H1 (cell line): ENCODE results near the gene ASAP2. TPM values are rescaled to one million over a fixed set of nuclear protein-coding genes. Genes with fewer than 3 reads are reported as not detected.

Source experiments
- CTCF ChIA-PET: fragments of 300-600 bp; sonication (Branson Sonifier 250); formaldehyde crosslinking; loops from one replicate; lab custom pipeline; 2021; ENCODE audit not compliant: partially characterized antibody; lab: Charles Lee
- POLR2A ChIA-PET: fragments of 300-600 bp; sonication (Branson Sonifier 250); formaldehyde crosslinking; loops from one replicate; lab custom pipeline; 2021; ENCODE audit warnings: inconsistent platforms; ENCODE audit not compliant: partially characterized antibody; lab: Charles Lee
- DNase-seq, 2 experiments: peaks; one replicate each; pipeline versions ENCODE4 v3.0.0 to v3.0.0-alpha.2; 2010 to 2022; ENCODE audit warnings: low spot score in 2 of 2, low read depth in 1 of 2, mixed read lengths in 1 of 2
- FAIRE-seq: peaks from 2 replicates; lab custom pipeline; 2011; peaks lifted over from hg19 to GRCh38; lab: Jason Lieb, UNC
- H2AFZ ChIP-seq: 2 replicates; pipeline ENCODE4 v1.8.1; 2012; ENCODE audit warnings: low read length, inconsistent platforms
- H2AK5ac ChIP-seq: 2 replicates; pipeline ENCODE4 v1.6.1; 2013; ENCODE audit warnings: low read depth, low read length
- H2BK120ac ChIP-seq: replicated peaks from 2 replicates; pipeline ENCODE3; 2013; ENCODE audit warnings: low read depth, low read length, inconsistent platforms
- H2BK12ac ChIP-seq: 2 replicates; pipeline ENCODE4 v1.6.1; 2013; ENCODE audit warnings: low read depth, low read length
- H2BK15ac ChIP-seq: 2 replicates; pipeline ENCODE4 v1.6.1; 2013; ENCODE audit warnings: low read length
- H2BK20ac ChIP-seq: 2 replicates; pipeline ENCODE4 v1.6.1; 2013; ENCODE audit warnings: low read length
- H2BK5ac ChIP-seq: 2 replicates; pipeline ENCODE4 v1.6.1; 2013; ENCODE audit warnings: low read depth, low read length
- H3K14ac ChIP-seq: 2 replicates; pipeline ENCODE4 v1.6.1; 2013; ENCODE audit warnings: inconsistent platforms; ENCODE audit not compliant: insufficient read length
- H3K18ac ChIP-seq: 2 replicates; pipeline ENCODE4 v1.6.1; 2013; ENCODE audit warnings: low read length; ENCODE audit errors: extremely low read depth
- H3K23ac ChIP-seq: 2 replicates; pipeline ENCODE4 v1.6.1; 2013; ENCODE audit warnings: inconsistent platforms; ENCODE audit not compliant: insufficient read length
- H3K23me2 ChIP-seq: 2 replicates; pipeline ENCODE4 v1.6.1; 2013; ENCODE audit warnings: low read depth, low read length
- H3K27ac ChIP-seq: 2 replicates; pipeline ENCODE4 v1.6.1; 2011; ENCODE audit warnings: low read depth, low read length, inconsistent platforms
- H3K27me3 ChIP-seq, 4 experiments: replicated peaks in 1 of 4; 1 replicate in 1 of 4; 2 replicates in 3 of 4; pipeline versions ENCODE4 v1.6.1 to v1.8.1; 2011 to 2013; ENCODE audit warnings: low read length in 3 of 4, mild to moderate bottlenecking in 3 of 4, inconsistent platforms in 2 of 4, mixed read lengths in 2 of 4, moderate library complexity in 1 of 4; ENCODE audit not compliant: control insufficient read depth in 3 of 4, insufficient read depth in 3 of 4; ENCODE audit errors: extremely low read depth in 1 of 4
- H3K36me3 ChIP-seq, 4 experiments: 2 replicates each; pipeline versions ENCODE4 v1.6.1 to v1.8.1; 2011 to 2013; ENCODE audit warnings: mild to moderate bottlenecking in 4 of 4, low read length in 3 of 4, moderate library complexity in 2 of 4, control low read depth in 1 of 4, inconsistent platforms in 1 of 4; ENCODE audit not compliant: insufficient read depth in 4 of 4, control insufficient read depth in 2 of 4
- H3K4ac ChIP-seq: replicated peaks from 2 replicates; pipeline ENCODE3; 2013; ENCODE audit warnings: low read length, low read depth, mixed read lengths, inconsistent platforms; ENCODE audit not compliant: insufficient read length
- H3K4me1 ChIP-seq, 4 experiments: replicated peaks in 1 of 4; 1 replicate in 1 of 4; 2 replicates in 3 of 4; pipeline versions ENCODE4 v1.6.1 to v1.8.1; 2011 to 2013; ENCODE audit warnings: low read length in 3 of 4, inconsistent platforms in 2 of 4, mixed read lengths in 1 of 4; ENCODE audit not compliant: insufficient read depth in 4 of 4, control insufficient read depth in 3 of 4
- H3K4me2 ChIP-seq, 2 experiments: 2 replicates each; pipeline versions ENCODE4 v1.6.1 to v1.8.1; 2011 to 2013; ENCODE audit warnings: low read depth in 2 of 2, low read length in 2 of 2, control low read depth in 1 of 2, inconsistent platforms in 1 of 2, mild to moderate bottlenecking in 1 of 2; ENCODE audit not compliant: insufficient read depth in 1 of 2
- H3K4me3 ChIP-seq, 4 experiments: fragments of 200-600, 300-600 bp in 1 of 4; sonication (generic), shearing (Covaris generic), sonication (Bioruptor Twin) in 1 of 4; 2 replicates each; pipeline versions ENCODE4 v1.5.1 to v1.8.1; 2011 to 2016; ENCODE audit warnings: low read length in 4 of 4, low read depth in 3 of 4, control low read depth in 2 of 4, inconsistent platforms in 2 of 4, mild to moderate bottlenecking in 2 of 4, mixed read lengths in 1 of 4, moderate library complexity in 1 of 4; ENCODE audit not compliant: insufficient read depth in 2 of 4; ENCODE audit errors: extremely low read depth in 1 of 4
- H3K56ac ChIP-seq: replicated peaks from 2 replicates; pipeline ENCODE3; 2013; ENCODE audit warnings: low read depth, mild to moderate bottlenecking, mixed read lengths, low read length, inconsistent platforms; ENCODE audit not compliant: insufficient read length
- H3K79me1 ChIP-seq: 2 replicates; pipeline ENCODE4 v1.6.1; 2013; ENCODE audit warnings: low read depth, low read length, control low read depth
- H3K79me2 ChIP-seq, 2 experiments: 2 replicates each; pipeline versions ENCODE4 v1.6.1 to v1.8.1; 2012 to 2013; ENCODE audit warnings: low read length in 2 of 2, mild to moderate bottlenecking in 2 of 2, inconsistent platforms in 1 of 2; ENCODE audit not compliant: insufficient read depth in 2 of 2, control insufficient read depth in 1 of 2
- H3K9ac ChIP-seq, 4 experiments: replicated peaks in 1 of 4; 1 replicate in 1 of 4; 2 replicates in 3 of 4; pipeline versions ENCODE4 v1.6.1 to v1.8.1; 2011 to 2013; ENCODE audit warnings: low read depth in 3 of 4, low read length in 3 of 4, control low read depth in 2 of 4, mild to moderate bottlenecking in 2 of 4, moderate library complexity in 2 of 4, inconsistent platforms in 1 of 4; ENCODE audit errors: extremely low read depth in 1 of 4
- H3K9me3 ChIP-seq, 2 experiments: 2 replicates each; pipeline versions ENCODE4 v1.6.1 to v1.8.1; 2012 to 2013; ENCODE audit warnings: mild to moderate bottlenecking in 2 of 2, moderate library complexity in 2 of 2, control low read depth in 1 of 2, inconsistent platforms in 1 of 2, low read depth in 1 of 2, low read length in 1 of 2, mixed read lengths in 1 of 2; ENCODE audit not compliant: insufficient read depth in 2 of 2
- H4K20me1 ChIP-seq, 2 experiments: replicated peaks in 1 of 2; 2 replicates each; pipeline versions ENCODE3 to v1.8.1; 2011 to 2013; ENCODE audit warnings: inconsistent platforms in 2 of 2, low read length in 2 of 2, mild to moderate bottlenecking in 1 of 2; ENCODE audit not compliant: insufficient read depth in 2 of 2, control insufficient read depth in 1 of 2
- H4K5ac ChIP-seq: 2 replicates; pipeline ENCODE4 v1.6.1; 2013; ENCODE audit warnings: low read length, low read depth, mixed read lengths, inconsistent platforms; ENCODE audit not compliant: insufficient read length
- H4K8ac ChIP-seq: 2 replicates; pipeline ENCODE4 v1.8.0; 2013; ENCODE audit warnings: mild to moderate bottlenecking, moderate library complexity, low read length, inconsistent platforms; ENCODE audit not compliant: insufficient read depth; ENCODE audit errors: extremely low read depth
- H4K91ac ChIP-seq: replicated peaks from 2 replicates; pipeline ENCODE3; 2013; ENCODE audit warnings: low read length, mixed read lengths, inconsistent platforms; ENCODE audit not compliant: insufficient read length
- CHD1 ChIP-seq: IDR thresholded peaks from 2 replicates; pipeline ENCODE4 v1.6.1; 2012; ENCODE audit warnings: low read depth, low read length, improper control_type of control experiment
- CTBP2 ChIP-seq: IDR thresholded peaks from 2 replicates; pipeline ENCODE4 v1.7.0; 2011; ENCODE audit warnings: borderline replicate concordance, mild to moderate bottlenecking, moderate library complexity, mixed read lengths, low read length; ENCODE audit not compliant: insufficient read depth, insufficient read length
- KDM1A ChIP-seq: fragments of 200-600, 300-600 bp; sonication (generic); IDR thresholded peaks from 2 replicates; pipeline ENCODE4 v1.7.1; 2016; ENCODE audit warnings: mild to moderate bottlenecking, low read length, borderline replicate concordance
- TAF1 ChIP-seq: IDR thresholded peaks from 2 replicates; pipeline ENCODE4 v1.6.1; 2011; ENCODE audit warnings: mild to moderate bottlenecking, low read depth, low read length
- TEAD4 ChIP-seq: IDR thresholded peaks from 2 replicates; pipeline ENCODE4 v1.6.1; 2012; ENCODE audit warnings: low read depth, low read length, inconsistent platforms, mixed read lengths
- WGBS, 2 experiments: shearing (Covaris generic) in 1 of 2; methylation state at CpG; one replicate each; pipeline versions ENCODE4 v1.1.6 to v1.1.7; 2013 to 2015; ENCODE audit warnings: low lambda C conversion rate in 2 of 2, mixed read lengths in 2 of 2, inconsistent platforms in 1 of 2, low coverage in 1 of 2, missing lambda C conversion rate in 1 of 2; ENCODE audit not compliant: insufficient replicate concordance in 2 of 2, insufficient coverage in 1 of 2, insufficient read length in 1 of 2; ENCODE audit errors: extremely low coverage in 1 of 2, missing lambda C conversion rate in 1 of 2; 5-methylcytosine and 5-hydroxymethylcytosine counted together
- polyA plus RNA-seq, 7 experiments: library from polyadenylated mRNA; depleted of rRNA in 3 of 7; stranded (reverse) in 5 of 7; unstranded in 2 of 7; fragments of >200 nt in 5 of 7; fragments of 200-250 nt in 2 of 7; gene quantifications; 1 replicate in 5 of 7; 2 replicates in 1 of 7; 4 replicates in 1 of 7; pipeline versions ENCODE4 v1.2.1 to v1.2.3, GENCODE V29; 2011 to 2013; ENCODE audit warnings: missing spikeins in 2 of 7, mixed read lengths in 2 of 7
- total RNA-seq: library from RNA; stranded (reverse); fragmentation: NEBNext Ultra II Directional; extraction: Animal tissue kit (Norgen Biotek cat#: 25700); gene quantifications from 2 replicates; pipeline ENCODE4 v1.2.1, GENCODE V29; 2021
- TF ChIP-seq, protein P1 (sequence below), 3 experiments: IDR thresholded peaks; 1 replicate in 2 of 3; 2 replicates in 1 of 3; pipeline versions ENCODE4 v1.5.1 to v1.6.1; 2011; ENCODE audit warnings: low read length in 3 of 3, mild to moderate bottlenecking in 3 of 3, inconsistent platforms in 2 of 3, low read depth in 1 of 3, moderate library complexity in 1 of 3; ENCODE audit not compliant: insufficient read depth in 1 of 3; ENCODE audit errors: control extremely low read depth in 1 of 3

Gene ASAP2
- total and polyA plus RNA-seq, 2 of the 8 experiments (the other 6 are each of a cell fraction or from before 2014, with no cell fraction given), result 10.2 to 18.7 TPM

DNA sequence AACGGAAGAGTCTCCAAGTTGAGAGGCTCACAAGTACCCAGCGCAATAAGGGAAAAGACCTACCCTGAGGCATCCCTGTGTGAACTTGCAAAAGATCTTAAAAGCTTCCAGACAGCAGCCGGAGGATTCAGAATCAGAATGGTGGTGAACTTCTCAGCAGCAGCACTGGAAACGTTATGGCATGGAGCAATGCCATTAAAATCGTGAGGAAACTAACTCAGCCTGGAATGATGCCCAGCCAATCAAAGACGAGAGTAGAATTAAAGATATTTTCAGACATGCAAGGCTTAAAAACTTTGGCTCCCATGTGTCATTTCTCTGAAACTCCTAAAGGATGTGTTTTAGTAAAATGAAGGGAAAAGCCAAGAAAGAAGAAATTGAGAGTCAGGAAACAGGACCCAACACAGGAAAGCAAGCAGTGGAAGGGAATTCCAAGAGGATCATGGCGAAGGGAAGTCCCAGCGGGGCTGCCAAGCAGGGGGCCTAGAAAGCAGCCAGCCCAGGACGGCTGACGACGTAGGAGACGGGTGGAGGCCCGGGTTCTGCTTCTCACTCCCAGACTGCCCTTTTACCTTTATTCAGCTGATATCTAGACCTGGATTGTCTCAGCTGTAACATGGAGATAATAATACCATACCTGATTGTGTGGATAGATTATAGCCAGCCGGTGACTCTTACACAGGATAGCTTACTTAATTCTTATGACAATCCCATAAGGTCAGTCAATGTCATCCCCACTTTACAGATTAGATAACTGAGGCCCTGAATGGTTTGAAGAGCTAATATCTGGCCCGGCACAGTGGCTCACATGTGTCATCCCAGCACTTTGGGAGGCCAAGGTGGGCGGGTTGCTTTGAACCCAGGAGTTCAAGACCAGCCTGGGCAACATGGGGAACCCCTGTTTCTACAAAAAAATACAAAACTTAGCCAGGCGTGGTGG is 92.8 kb downstream of the ASAP2 start:
- Histone ChIP-seq H2AK5ac (no peak overlapping the region), H3K9ac (no peak overlapping the region), H2BK12ac (no peak overlapping the region), H3K27me3 (no peaks in the 10 kb centered on the region), H3K4me2 (no peak overlapping the region), H2BK20ac (no peak overlapping the region), H3K4me3 (no peak overlapping the region), H3K23me2 (no peaks in the 10 kb centered on the region), H3K4me1 (no peaks in the 10 kb centered on the region; a peak in 2 of 7 replicates), H3K79me2 (no peaks in the 10 kb centered on the region; a peak in 1 of 4 replicates), H4K8ac (no peak overlapping the region), H4K91ac (no peak overlapping the region), H4K5ac (no peak overlapping the region), H3K9me3 (no peaks in the 10 kb centered on the region), H2AFZ (no peak overlapping the region), H3K4ac (no peak overlapping the region), H3K56ac (no peak overlapping the region), H3K14ac (no peak overlapping the region), H3K23ac (no peak overlapping the region), H2BK120ac (no peak overlapping the region), H3K18ac (no peak overlapping the region), H3K27ac (no peak overlapping the region), H3K36me3 (no peaks in the 10 kb centered on the region; a peak in 1 of 8 replicates), H4K20me1 (peaks cover 0 to 2% of the 10 kb centered on the region in 2 experiments), H3K79me1 (no peaks in the 10 kb centered on the region; the same call in 1 of the 2 replicates), H2BK5ac (no peak overlapping the region), H2BK15ac (no peak overlapping the region)
- 86% methylated on average over 17 of the region's 17 CpGs; no CpG with 5 or more reads in 1 of the 2 experiments for WGBS, 2 experiments
- CTCF ChIA-PET, result interaction anchor here (0.5 to 1.5 kb wide), 6 partner anchors 9 to 137 kb away, joined by 3 to 6 read pairs (median 4); no protein-coding TSS in a partner anchor
- TF ChIP-seq TAF1, result no peak
- no peak for TF ChIP-seq CTBP2
- 0 out of 2 replicates have a peak, but pooled peaks have one; percentile 27 for TF ChIP-seq TEAD4
- peak; percentile 83; the same call in 1 of the 2 replicates for TF ChIP-seq KDM1A
- TF ChIP-seq CHD1, result no peak
- TF ChIP-seq, protein P1, sequence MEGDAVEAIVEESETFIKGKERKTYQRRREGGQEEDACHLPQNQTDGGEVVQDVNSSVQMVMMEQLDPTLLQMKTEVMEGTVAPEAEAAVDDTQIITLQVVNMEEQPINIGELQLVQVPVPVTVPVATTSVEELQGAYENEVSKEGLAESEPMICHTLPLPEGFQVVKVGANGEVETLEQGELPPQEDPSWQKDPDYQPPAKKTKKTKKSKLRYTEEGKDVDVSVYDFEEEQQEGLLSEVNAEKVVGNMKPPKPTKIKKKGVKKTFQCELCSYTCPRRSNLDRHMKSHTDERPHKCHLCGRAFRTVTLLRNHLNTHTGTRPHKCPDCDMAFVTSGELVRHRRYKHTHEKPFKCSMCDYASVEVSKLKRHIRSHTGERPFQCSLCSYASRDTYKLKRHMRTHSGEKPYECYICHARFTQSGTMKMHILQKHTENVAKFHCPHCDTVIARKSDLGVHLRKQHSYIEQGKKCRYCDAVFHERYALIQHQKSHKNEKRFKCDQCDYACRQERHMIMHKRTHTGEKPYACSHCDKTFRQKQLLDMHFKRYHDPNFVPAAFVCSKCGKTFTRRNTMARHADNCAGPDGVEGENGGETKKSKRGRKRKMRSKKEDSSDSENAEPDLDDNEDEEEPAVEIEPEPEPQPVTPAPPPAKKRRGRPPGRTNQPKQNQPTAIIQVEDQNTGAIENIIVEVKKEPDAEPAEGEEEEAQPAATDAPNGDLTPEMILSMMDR (IDR thresholded peaks at IDR 0.05; ENCODE audit: control extremely low read depth in 1 of 3, insufficient read depth in 1 of 3, low read depth in 1 of 3, low read length in 3 of 3), result no peak
- DNase-seq, result no peak
- no peak for FAIRE-seq
- POLR2A ChIA-PET, result no interaction called here
